ENCODE data around the gene RBM38.

RBM38 gene

DNA sequence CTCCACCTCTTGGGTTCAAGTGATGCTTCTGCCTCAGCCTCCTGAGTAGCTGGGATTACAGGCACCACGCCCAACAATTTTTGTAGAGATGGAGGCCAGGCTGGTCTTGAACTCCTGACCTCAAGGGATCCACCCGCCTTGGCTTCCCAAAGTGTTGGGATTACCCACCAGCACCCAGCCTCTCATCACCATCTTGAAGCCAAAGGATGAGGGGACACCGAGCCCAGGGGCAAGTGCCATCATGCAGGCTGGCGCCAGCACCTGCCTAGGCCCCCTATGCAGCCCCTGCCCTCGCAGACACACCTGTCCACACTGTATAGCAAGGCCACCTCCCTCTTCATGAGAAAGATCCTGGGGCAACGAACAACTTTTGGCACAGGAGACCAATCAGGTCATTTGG lies 5.3 kb upstream of the RBM38 start:
- Histone ChIP-seq H3K27me3 (ENCODE audit: control insufficient read depth in 1 of 2, insufficient read depth in 1 of 2, low read length in 2 of 2) (no peaks in the 10 kb centered on the region), H3K4me3 (ENCODE audit: insufficient read depth in 1 of 2, low read depth in 1 of 2, low read length in 2 of 2) (no peak overlapping the region), H4K91ac (ENCODE audit: low read length) (no peak overlapping the region), H3K27ac (ENCODE audit: low read length, poor library complexity, severe bottlenecking) (no peak overlapping the region), H4K8ac (ENCODE audit: low read length) (no peak overlapping the region), H3K79me1 (replicated peaks; ENCODE audit: low read length, poor library complexity, severe bottlenecking) (peaks cover 5% of the 10 kb centered on the region), H2AFZ (ENCODE audit: low read depth, low read length) (no peak overlapping the region), H2BK12ac (ENCODE audit: low read length in 2 of 2) (no peak overlapping the region), H3K36me3 (ENCODE audit: control insufficient read depth in 1 of 2, insufficient read depth in 2 of 2, low read depth in 1 of 2, low read length in 2 of 2) (peaks cover 5 to 14% of the 10 kb centered on the region in 2 experiments), H3K4me2 (ENCODE audit: low read length, poor library complexity, severe bottlenecking) (no peak overlapping the region), H3K4ac (ENCODE audit: low read depth in 1 of 2, low read length in 2 of 2) (no peak overlapping the region), H3K4me1 (ENCODE audit: control insufficient read depth, insufficient read depth, low read depth, low read length) (peaks cover 12% of the 10 kb centered on the region), H2BK15ac (ENCODE audit: low read depth, poor library complexity, severe bottlenecking) (no peak overlapping the region), H2AK5ac (ENCODE audit: low read length, severe bottlenecking) (no peak overlapping the region), H3K9ac (ENCODE audit: low read length) (no peak overlapping the region), H2BK5ac (ENCODE audit: low read depth, low read length, poor library complexity, severe bottlenecking) (no peak overlapping the region), H2BK120ac (ENCODE audit: low read depth, low read length) (no peak overlapping the region), H3K9me3 (ENCODE audit: control insufficient read depth, low read length) (no peaks in the 10 kb centered on the region), H3K14ac (ENCODE audit: low read length in 2 of 2) (no peak overlapping the region), H3K23ac (ENCODE audit: low read length in 2 of 2) (no peak overlapping the region), H3K18ac (ENCODE audit: low read depth in 1 of 2, low read length in 2 of 2) (no peak overlapping the region)
- no peak for DNase-seq
- WGBS: 96% methylated on average over 6 of the region's 6 CpGs

DNA sequence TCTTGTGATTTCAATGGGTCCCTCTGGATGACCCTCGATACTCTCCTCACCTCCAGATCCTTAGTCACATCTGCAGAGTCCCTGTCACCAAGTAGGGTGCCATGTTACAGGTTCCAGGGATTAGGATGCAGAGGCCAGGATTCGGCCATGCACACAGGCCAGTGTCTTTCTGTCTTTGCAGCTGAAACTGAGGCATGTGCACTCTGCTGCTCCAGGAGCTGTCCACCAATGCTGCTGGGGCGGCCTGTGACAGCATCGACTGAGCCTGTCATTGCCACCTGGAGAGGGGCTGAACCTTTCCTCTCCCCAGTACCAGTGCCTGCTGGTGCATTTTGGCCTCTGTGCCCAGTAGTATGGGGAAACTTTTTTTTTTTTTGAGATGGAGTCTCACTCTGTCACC lies 4.4 kb upstream of the RBM38 start:
- Histone ChIP-seq H3K4me3 (ENCODE audit: insufficient read depth in 1 of 2, low read depth in 1 of 2, low read length in 2 of 2) (no peak overlapping the region), H2BK12ac (ENCODE audit: low read length in 2 of 2) (no peak overlapping the region), H3K18ac (ENCODE audit: low read depth in 1 of 2, low read length in 2 of 2) (no peak overlapping the region), H3K36me3 (ENCODE audit: control insufficient read depth in 1 of 2, insufficient read depth in 2 of 2, low read depth in 1 of 2, low read length in 2 of 2) (peaks cover 4 to 14% of the 10 kb centered on the region in 2 experiments), H2BK15ac (ENCODE audit: low read depth, poor library complexity, severe bottlenecking) (no peak overlapping the region), H4K91ac (ENCODE audit: low read length) (no peak overlapping the region), H3K4ac (ENCODE audit: low read depth in 1 of 2, low read length in 2 of 2) (no peak overlapping the region), H4K8ac (ENCODE audit: low read length) (no peak overlapping the region), H3K9me3 (ENCODE audit: control insufficient read depth, low read length) (no peaks in the 10 kb centered on the region), H3K79me1 (replicated peaks; ENCODE audit: low read length, poor library complexity, severe bottlenecking) (peaks cover 5% of the 10 kb centered on the region), H3K4me2 (ENCODE audit: low read length, poor library complexity, severe bottlenecking) (no peak overlapping the region), H3K27ac (ENCODE audit: low read length, poor library complexity, severe bottlenecking) (no peak overlapping the region), H3K23ac (ENCODE audit: low read length in 2 of 2) (no peak overlapping the region), H3K27me3 (ENCODE audit: control insufficient read depth in 1 of 2, insufficient read depth in 1 of 2, low read length in 2 of 2) (no peaks in the 10 kb centered on the region), H3K4me1 (ENCODE audit: control insufficient read depth, insufficient read depth, low read depth, low read length) (peaks cover 12% of the 10 kb centered on the region), H3K14ac (ENCODE audit: low read length in 2 of 2) (no peak overlapping the region), H2AK5ac (ENCODE audit: low read length, severe bottlenecking) (no peak overlapping the region), H2BK5ac (ENCODE audit: low read depth, low read length, poor library complexity, severe bottlenecking) (no peak overlapping the region), H2BK120ac (ENCODE audit: low read depth, low read length) (no peak overlapping the region), H3K9ac (ENCODE audit: low read length) (no peak overlapping the region), H2AFZ (ENCODE audit: low read depth, low read length) (no peak overlapping the region)
- WGBS: over 99% methylated on average over 4 of the region's 4 CpGs
- DNase-seq: no peak

DNA sequence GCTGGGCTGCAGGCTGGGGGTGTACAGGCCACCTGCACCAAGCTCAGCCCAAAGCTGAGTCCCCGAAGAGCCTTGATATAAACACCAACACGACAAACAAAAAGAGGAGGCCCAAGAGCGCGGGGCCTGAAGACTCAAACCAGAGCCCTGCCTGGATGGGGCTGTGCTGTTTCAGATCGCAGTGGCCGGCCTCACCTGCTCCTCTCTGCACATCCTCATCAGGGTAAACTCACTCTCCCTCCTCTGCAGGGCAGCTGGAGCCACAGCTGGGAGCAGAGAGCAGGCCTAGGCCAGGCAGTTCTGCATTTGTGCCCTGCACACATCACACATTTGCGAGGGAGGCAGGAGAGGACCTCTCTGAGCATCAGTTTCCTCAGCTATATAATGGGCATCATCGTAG lies 3.7 kb upstream of the RBM38 start:
- Histone ChIP-seq H3K4ac (ENCODE audit: low read depth in 1 of 2, low read length in 2 of 2) (no peak overlapping the region), H3K79me1 (replicated peaks; ENCODE audit: low read length, poor library complexity, severe bottlenecking) (peaks cover 3% of the 10 kb centered on the region), H2AK5ac (ENCODE audit: low read length, severe bottlenecking) (no peak overlapping the region), H3K4me3 (ENCODE audit: insufficient read depth in 1 of 2, low read depth in 1 of 2, low read length in 2 of 2) (no peak overlapping the region), H3K9ac (ENCODE audit: low read length) (no peak overlapping the region), H3K14ac (ENCODE audit: low read length in 2 of 2) (no peak overlapping the region), H3K9me3 (ENCODE audit: control insufficient read depth, low read length) (no peaks in the 10 kb centered on the region), H3K4me1 (ENCODE audit: control insufficient read depth, insufficient read depth, low read depth, low read length) (peaks cover 15% of the 10 kb centered on the region), H2AFZ (ENCODE audit: low read depth, low read length) (no peak overlapping the region), H3K27me3 (ENCODE audit: control insufficient read depth in 1 of 2, insufficient read depth in 1 of 2, low read length in 2 of 2) (no peaks in the 10 kb centered on the region), H3K4me2 (ENCODE audit: low read length, poor library complexity, severe bottlenecking) (no peak overlapping the region), H3K18ac (ENCODE audit: low read depth in 1 of 2, low read length in 2 of 2) (no peak overlapping the region), H3K27ac (ENCODE audit: low read length, poor library complexity, severe bottlenecking) (no peak overlapping the region), H4K8ac (ENCODE audit: low read length) (no peak overlapping the region), H3K36me3 (ENCODE audit: control insufficient read depth in 1 of 2, insufficient read depth in 2 of 2, low read depth in 1 of 2, low read length in 2 of 2) (peaks cover 4 to 14% of the 10 kb centered on the region in 2 experiments), H2BK5ac (ENCODE audit: low read depth, low read length, poor library complexity, severe bottlenecking) (no peak overlapping the region), H2BK120ac (ENCODE audit: low read depth, low read length) (no peak overlapping the region), H3K23ac (ENCODE audit: low read length in 2 of 2) (no peak overlapping the region), H2BK12ac (ENCODE audit: low read length in 2 of 2) (no peak overlapping the region), H2BK15ac (ENCODE audit: low read depth, poor library complexity, severe bottlenecking) (no peak overlapping the region), H4K91ac (ENCODE audit: low read length) (no peak overlapping the region)
- 96% methylated on average over 8 of the region's 8 CpGs for WGBS
- no peak for DNase-seq

DNA sequence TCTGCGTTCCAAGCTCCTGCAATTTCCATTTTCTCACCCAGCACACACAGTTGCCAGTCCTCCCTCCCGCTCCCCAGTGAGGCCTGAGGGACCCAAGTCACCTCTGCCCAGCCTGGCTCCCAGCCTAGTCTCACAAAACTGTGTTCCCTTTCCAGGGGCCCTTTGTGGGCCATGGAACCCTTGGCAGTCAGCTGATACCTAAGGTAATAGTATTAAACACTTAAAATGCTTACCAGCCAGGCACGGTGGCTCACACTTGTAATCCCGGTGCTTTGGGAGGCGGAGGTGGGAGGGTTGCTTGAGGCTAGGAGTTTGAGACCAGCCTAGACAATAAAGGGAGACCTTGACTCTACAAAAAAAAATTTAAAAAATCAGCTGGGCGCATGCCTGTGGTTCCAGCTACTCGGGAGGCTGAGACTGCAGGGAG lies 3.2 kb upstream of the RBM38 start:
- Histone ChIP-seq H3K4me3 (ENCODE audit: insufficient read depth in 1 of 2, low read depth in 1 of 2, low read length in 2 of 2) (no peak overlapping the region), H3K4me2 (ENCODE audit: low read length, poor library complexity, severe bottlenecking) (no peak overlapping the region), H3K23ac (ENCODE audit: low read length in 2 of 2) (no peak overlapping the region), H3K79me1 (replicated peaks; ENCODE audit: low read length, poor library complexity, severe bottlenecking) (peaks cover 3% of the 10 kb centered on the region), H3K27ac (ENCODE audit: low read length, poor library complexity, severe bottlenecking) (no peak overlapping the region), H2AK5ac (ENCODE audit: low read length, severe bottlenecking) (no peak overlapping the region), H2AFZ (ENCODE audit: low read depth, low read length) (no peak overlapping the region), H3K36me3 (ENCODE audit: control insufficient read depth in 1 of 2, insufficient read depth in 2 of 2, low read depth in 1 of 2, low read length in 2 of 2) (peaks cover 4 to 17% of the 10 kb centered on the region in 2 experiments), H3K4ac (ENCODE audit: low read depth in 1 of 2, low read length in 2 of 2) (no peak overlapping the region), H2BK15ac (ENCODE audit: low read depth, poor library complexity, severe bottlenecking) (no peak overlapping the region), H4K8ac (ENCODE audit: low read length) (no peak overlapping the region), H3K4me1 (ENCODE audit: control insufficient read depth, insufficient read depth, low read depth, low read length) (peaks cover 20% of the 10 kb centered on the region), H3K9me3 (ENCODE audit: control insufficient read depth, low read length) (no peaks in the 10 kb centered on the region), H2BK120ac (ENCODE audit: low read depth, low read length) (no peak overlapping the region), H3K14ac (ENCODE audit: low read length in 2 of 2) (no peak overlapping the region), H2BK12ac (ENCODE audit: low read length in 2 of 2) (no peak overlapping the region), H2BK5ac (ENCODE audit: low read depth, low read length, poor library complexity, severe bottlenecking) (no peak overlapping the region), H3K18ac (ENCODE audit: low read depth in 1 of 2, low read length in 2 of 2) (no peak overlapping the region), H3K27me3 (ENCODE audit: control insufficient read depth in 1 of 2, insufficient read depth in 1 of 2, low read length in 2 of 2) (no peaks in the 10 kb centered on the region), H4K91ac (ENCODE audit: low read length) (no peak overlapping the region), H3K9ac (ENCODE audit: low read length) (no peak overlapping the region)
- 86% methylated on average over 7 of the region's 7 CpGs for WGBS
- no peak for DNase-seq

Data from mesenchymal stem cell (in vitro differentiated cells and primary cell).